K562 (cell line): Measurements from ENCODE around the gene GJA9. TPM values are rescaled to one million over a fixed set of nuclear protein-coding genes. Genes with fewer than 3 reads are reported as not detected.

Experiments
- ATAC-seq: fragments of 200-7000 bp; cut with Tn5 transposase; 3 replicates; pipeline ENCODE4 v1.9.1; 2020; ENCODE audit warnings: moderate library complexity
- Bru-seq: library from RNA; stranded (reverse); fragments of 400-500 nt; gene quantifications from one replicate; lab custom pipeline; 2021; lab: Mats Ljungman, UMichigan
- BruChase-seq, 2 experiments: library from RNA; stranded (reverse); fragments of 400-500 nt; gene quantifications; one replicate each; lab custom pipeline; 2021; lab: Mats Ljungman, UMichigan
- BruUV-seq: library from RNA; stranded (reverse); fragments of 400-500 nt; replicated peaks from 2 replicates; lab custom pipeline; 2021; lab: Mats Ljungman, UMichigan
- CTCF ChIA-PET: fragments of 300-600 bp; formaldehyde crosslinking; extraction: SDS; loops from one replicate; lab custom pipeline; 2021; ENCODE audit warnings: low intra/inter-chr PET ratio; lab: Yijun Ruan, JAX
- POLR2A ChIA-PET: fragments of 300-600, 350-650 bp; sonication (Branson Sonifier 250); formaldehyde crosslinking; extraction: SDS; loops from one replicate; lab custom pipeline; 2021; ENCODE audit warnings: antibody characterized with exemption, inconsistent platforms; lab: Yijun Ruan, JAX
- DNase-seq, 4 experiments: peaks; one replicate each; pipeline versions ENCODE4 v3.0.0 to v3.0.0-alpha.2; 2011 to 2018; ENCODE audit warnings: low spot score in 3 of 4, mixed read lengths in 3 of 4; ENCODE audit errors: extremely low read depth in 1 of 4
- FAIRE-seq: peaks from 2 replicates; lab custom pipeline; 2011; peaks lifted over from hg19 to GRCh38; lab: Jason Lieb, UNC
- H2AFZ ChIP-seq: 2 replicates; pipeline ENCODE4 v1.6.0; 2011; ENCODE audit warnings: low read depth, low read length, control low read depth, inconsistent platforms
- H3K27ac ChIP-seq: fragments of 200-600 bp; 3 replicates; pipeline ENCODE4 v1.8.0; 2011; ENCODE audit warnings: low read depth, mild to moderate bottlenecking, control low read depth, inconsistent platforms, low read length, moderate library complexity, mixed read lengths; ENCODE audit errors: extremely low read depth
- H3K27me3 ChIP-seq, 2 experiments: fragments of 300-600 bp in 1 of 2; 2 replicates in 1 of 2; 3 replicates in 1 of 2; pipeline versions ENCODE4 v1.6.0 to v1.8.0; 2011; ENCODE audit warnings: inconsistent platforms in 2 of 2, low read length in 2 of 2, mild to moderate bottlenecking in 1 of 2, mixed read lengths in 1 of 2, moderate library complexity in 1 of 2; ENCODE audit not compliant: control insufficient read depth in 2 of 2, insufficient read depth in 2 of 2
- H3K36me3 ChIP-seq: fragments of 300-600 bp; 3 replicates; pipeline ENCODE4 v1.8.0; 2011; ENCODE audit warnings: mild to moderate bottlenecking, low read length, inconsistent platforms; ENCODE audit not compliant: control insufficient read depth, insufficient read depth
- H3K4me1 ChIP-seq, 2 experiments: fragments of 200-600 bp in 1 of 2; replicated peaks in 1 of 2; 2 replicates in 1 of 2; 3 replicates in 1 of 2; pipeline versions ENCODE4 v1.5.1 to v1.8.0; 2011; ENCODE audit warnings: inconsistent platforms in 2 of 2, low read length in 2 of 2, mild to moderate bottlenecking in 1 of 2, mixed read lengths in 1 of 2, moderate library complexity in 1 of 2; ENCODE audit not compliant: control insufficient read depth in 2 of 2, insufficient read depth in 2 of 2
- H3K4me2 ChIP-seq: 2 replicates; pipeline ENCODE4 v1.6.1; 2011; ENCODE audit warnings: low read length, control low read depth, inconsistent platforms, mixed read lengths; ENCODE audit not compliant: insufficient read depth
- H3K4me3 ChIP-seq: fragments of 200-600 bp; sonication (generic), shearing (Covaris generic); 2 replicates; pipeline ENCODE4 v1.5.1; 2016; ENCODE audit warnings: control low read depth, inconsistent platforms
- H3K79me2 ChIP-seq: fragments of 200-600 bp; 3 replicates; pipeline ENCODE4 v1.8.0; 2011; ENCODE audit warnings: low read length, inconsistent platforms; ENCODE audit not compliant: control insufficient read depth, insufficient read depth
- H3K9ac ChIP-seq, 2 experiments: 2 replicates each; pipeline versions ENCODE4 v1.6.0 to v1.6.1; 2011; ENCODE audit warnings: low read depth in 2 of 2, low read length in 2 of 2, control low read depth in 1 of 2, inconsistent platforms in 1 of 2, mild to moderate bottlenecking in 1 of 2, mixed read lengths in 1 of 2; ENCODE audit not compliant: insufficient read depth in 1 of 2
- H3K9me1 ChIP-seq: one replicate; pipeline ENCODE4 v1.6.0; 2011; ENCODE audit warnings: inconsistent platforms, mild to moderate bottlenecking, low read length, moderate library complexity; ENCODE audit not compliant: control insufficient read depth, insufficient read depth
- H3K9me3 ChIP-seq: replicated peaks from 2 replicates; pipeline ENCODE4 v1.5.1; 2011; ENCODE audit warnings: low read depth, low read length, inconsistent platforms; ENCODE audit not compliant: control insufficient read depth, insufficient read depth
- H4K20me1 ChIP-seq: replicated peaks from 2 replicates; pipeline ENCODE4 v1.6.1; 2011; ENCODE audit warnings: low read length, inconsistent platforms, mixed read lengths; ENCODE audit not compliant: control insufficient read depth, insufficient read depth
- FOSL1 ChIP-seq: fragments of 200-800 bp; sonication (Bioruptor generic); conservative IDR thresholded peaks from 2 replicates; pipeline ENCODE4 v1.6.1; 2016; ENCODE audit warnings: missing genetic modification characterization, missing compliant biosample characterization
- HOXB6 ChIP-seq: fragments of 250-450 bp; sonication (Bioruptor Pico); IDR thresholded peaks from 2 replicates; pipeline ENCODE4 v1.5.1; 2022; ENCODE audit warnings: mild to moderate bottlenecking, borderline replicate concordance
- JUND ChIP-seq, 2 experiments: IDR thresholded peaks; 2 replicates in 1 of 2; 3 replicates in 1 of 2; pipeline ENCODE4 v1.6.1; 2011; ENCODE audit warnings: borderline replicate concordance in 2 of 2, low read depth in 2 of 2, low read length in 2 of 2, improper control_type of control experiment in 1 of 2, missing biosample characterization in 1 of 2, missing genetic modification characterization in 1 of 2, missing genetic modification reagents in 1 of 2
- KDM1A ChIP-seq, 2 experiments: fragments of 450-650 bp; IDR thresholded peaks; 2 replicates each; pipeline ENCODE4 v1.6.1; 2016; ENCODE audit warnings: mild to moderate bottlenecking in 2 of 2
- MIER1 ChIP-seq: fragments of 450-650 bp; IDR thresholded peaks from 2 replicates; pipeline ENCODE4 v1.6.1; 2016; ENCODE audit warnings: antibody characterized with exemption, mild to moderate bottlenecking, low read depth
- NR3C1 ChIP-seq: sonication (generic); formaldehyde crosslinking; IDR thresholded peaks from 2 replicates; pipeline ENCODE4 v1.8.1; 2022; ENCODE audit warnings: missing genetic modification reagents
- PCBP1 ChIP-seq: fragments of 200-400 bp; formaldehyde crosslinking; IDR thresholded peaks from 2 replicates; pipeline ENCODE4 v1.6.1; 2018; ENCODE audit warnings: mild to moderate bottlenecking, low read depth, low read length; ENCODE audit not compliant: poor library complexity, severe bottlenecking
- RBM14 ChIP-seq: fragments of 200-400 bp; formaldehyde crosslinking; IDR thresholded peaks from 2 replicates; pipeline ENCODE4 v1.6.1; 2018; ENCODE audit warnings: low read depth, mild to moderate bottlenecking, low read length, moderate library complexity, borderline replicate concordance; ENCODE audit not compliant: insufficient read depth
- RBM17 ChIP-seq: fragments of 200-400 bp; formaldehyde crosslinking; IDR thresholded peaks from 2 replicates; pipeline ENCODE4 v1.6.1; 2017; ENCODE audit warnings: low read depth, mild to moderate bottlenecking, low read length, borderline replicate concordance
- XRCC4 ChIP-seq: IDR thresholded peaks from one replicate; pipeline ENCODE4 v1.6.1; 2011; ENCODE audit not compliant: insufficient read depth, insufficient read length; ENCODE audit errors: extremely low read depth
- ZNF695 ChIP-seq: fragments of 450-650 bp; formaldehyde crosslinking; IDR thresholded peaks from 2 replicates; pipeline ENCODE4 v1.4.0; 2020; ENCODE audit warnings: mild to moderate bottlenecking, moderate library complexity
- ZNF696 ChIP-seq: fragments of 250-450 bp; sonication (Bioruptor Pico); conservative IDR thresholded peaks from 2 replicates; pipeline ENCODE4 v1.4.0; 2020; ENCODE audit warnings: mild to moderate bottlenecking, moderate library complexity
- in situ Hi-C: fragments of 300-500 bp; cut with MboI; formaldehyde crosslinking; loops from 4 replicates; pipeline ENCODE4 v1.15.0; 2018; ENCODE audit warnings: inconsistent platforms, mixed read lengths
- intact Hi-C: fragments of 100-400 bp; cut with micrococcal nuclease; formaldehyde crosslinking; loops from 2 replicates; pipeline ENCODE4 v1.14.2; 2022
- long read RNA-seq, 3 experiments: library from polyadenylated mRNA in 2 of 3; library from RNA in 1 of 3; unstranded in 2 of 3; stranded (forward) in 1 of 3; transcript quantifications; one replicate each; pipeline ENCODE4 v2.0.0, GENCODE V29; 2019 to 2022
- polyA minus RNA-seq, 3 experiments: library from RNA; depleted of rRNA, polyadenylated mRNA; stranded (reverse); fragments of >200 nt; gene quantifications; 2 replicates each; pipeline ENCODE4 v1.2.3, GENCODE V29; 2011
- polyA plus RNA-seq, 8 experiments: library from polyadenylated mRNA; depleted of rRNA in 4 of 8; stranded (reverse) in 5 of 8; unstranded in 3 of 8; fragments of >200 nt; fragmentation: Nextera tagmentation in 2 of 8; fragmentation: Illumina TruSeq in 1 of 8; extraction: Ambion mirVana in 2 of 8; extraction: Trizol in 1 of 8; gene quantifications; 2 replicates each; pipeline versions ENCODE4 v1.2.1 to v1.2.3, GENCODE V29; 2011 to 2014; ENCODE audit warnings: inconsistent platforms in 1 of 8, missing spikeins in 1 of 8
- total RNA-seq, 7 experiments: library from RNA; depleted of rRNA in 6 of 7; stranded (reverse); fragments of >200 nt in 6 of 7; fragmentation: Illumina TruSeq in 2 of 7; extraction: Trizol in 2 of 7; gene quantifications; 2 replicates each; pipeline versions ENCODE4 v1.2.1 to v1.2.3, GENCODE V29; 2011 to 2021; ENCODE audit warnings: low replicate concordance in 1 of 7
- TF ChIP-seq, protein P1 (sequence below), 2 experiments: fragments of 450-650 bp in 1 of 2; sonication (generic) in 1 of 2; formaldehyde crosslinking in 1 of 2; IDR thresholded peaks in 1 of 2; conservative IDR thresholded peaks in 1 of 2; 2 replicates each; pipeline versions ENCODE4 v1.6.1 to v1.8.1; 2016 to 2023; ENCODE audit warnings: mild to moderate bottlenecking in 2 of 2, moderate library complexity in 2 of 2, inconsistent platforms in 1 of 2, missing genetic modification reagents in 1 of 2

The GJA9 gene
- total RNA-seq (2011; cell fraction: chromatin; rRNA removed; ENCODE audit: low replicate concordance), result not detected in 2 replicates
- not detected in 2 replicates for total RNA-seq (2011; cell fraction: nucleolus; rRNA removed)
- not detected in 2 replicates for total RNA-seq (2011; cell fraction: nucleoplasm; rRNA removed)
- total RNA-seq (2014; rRNA removed) (not detected in 2 replicates), total RNA-seq (2014; rRNA removed; fragmentation: Illumina TruSeq; extraction: Trizol) (not detected in 2 replicates), total RNA-seq (2015; rRNA removed; fragmentation: Illumina TruSeq; extraction: Trizol) (not detected in 2 replicates), total RNA-seq (2021) (not detected in 2 replicates), polyA plus RNA-seq (2011; rRNA removed) (not detected in 2 replicates), polyA plus RNA-seq (2014; fragmentation: Illumina TruSeq; extraction: Trizol) (not detected in 2 replicates), polyA plus RNA-seq (2014; fragmentation: Nextera tagmentation; extraction: Ambion mirVana) (not detected), polyA plus RNA-seq (2014; rRNA removed) (not detected in 2 replicates), polyA minus RNA-seq (2011; rRNA and poly(A)+ RNA removed) (not detected in 2 replicates), Bru-seq, nascent RNA (not detected), BruChase-seq, experiment 1, labeled RNA remaining after a 2-hour chase (not detected), BruChase-seq, experiment 2, labeled RNA remaining after a 6-hour chase (not detected)
- not detected in 2 replicates for polyA plus RNA-seq (2011; cell fraction: cytosol; rRNA removed)
- polyA plus RNA-seq (2011; cell fraction: nucleus; rRNA removed), result not detected in 2 replicates
- polyA plus RNA-seq (2012), result 0.12 and 0.13 TPM in 2 replicates
- not detected in 2 replicates for polyA minus RNA-seq (2011; cell fraction: cytosol; rRNA and poly(A)+ RNA removed)
- not detected in 2 replicates for polyA minus RNA-seq (2011; cell fraction: nucleus; rRNA and poly(A)+ RNA removed)
- long read RNA-seq, experiment 1, result 0 reads
- long read RNA-seq, experiment 2, result 0 reads
- long read RNA-seq, experiment 3, result 0 reads

DNA sequence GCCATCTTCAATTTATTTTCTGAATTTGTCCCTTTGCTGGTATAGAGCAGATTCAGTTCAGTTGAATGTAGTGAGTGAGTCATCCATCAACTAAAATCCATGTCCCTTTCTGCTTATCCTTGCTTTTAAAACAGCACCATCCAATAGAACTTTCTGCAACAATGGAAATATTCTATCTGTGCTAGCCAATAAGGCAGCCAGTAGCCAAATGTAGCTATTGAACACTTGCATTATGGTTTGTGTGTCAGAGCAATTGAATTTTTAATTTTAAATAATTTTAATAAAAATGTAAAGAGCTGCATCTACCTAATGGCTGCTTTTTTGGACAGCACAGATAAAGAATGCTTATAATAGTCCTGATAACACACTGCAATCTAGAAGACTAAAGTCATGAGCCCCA, at the start of gene GJA9:
Gene GJA9 (minus strand): TSS at position 101 of the 400 bp plus-strand sequence. CDS start 5,489 bp downstream, outside the sequence.
- no peak within 1 kb of the TSS for H3K27ac ChIP-seq
- no peak for FAIRE-seq

More for the DNA sequence above, at the start of gene GJA9:
- Histone ChIP-seq H3K4me1 (no peaks in the 10 kb centered on the region; a peak in 1 of 5 replicates), H3K9me3 (no peaks in the 10 kb centered on the region), H3K9ac (no peak within 1 kb of the TSS), H3K36me3 (no peaks in the 10 kb centered on the region), H3K27me3 (peaks cover 6 to 8% of the 10 kb centered on the region in 2 experiments; a peak in 3 of 5 replicates), H3K9me1 (no peaks in the 10 kb centered on the region), H3K4me3 (no peak within 1 kb of the TSS), H4K20me1 (no peaks in the 10 kb centered on the region), H3K4me2 (no peak within 1 kb of the TSS), H3K79me2 (no peaks in the 10 kb centered on the region), H2AFZ (no peak within 1 kb of the TSS)
- TF ChIP-seq ZNF696 (CRISPR knock-in tag) (no peak), PCBP1 (no peak), FOSL1 (0 out of 2 replicates have a peak, but pooled peaks have one; percentile 24), NR3C1 (CRISPR knock-in tag) (no peak), RBM14 (no peak), ZNF695 (CRISPR knock-in tag) (no peak), MIER1 (no peak), XRCC4 (no peak), RBM17 (no peak), HOXB6 (CRISPR knock-in tag) (no peak), JUND (IDR thresholded peaks at IDR 0.05; ENCODE audit: borderline replicate concordance, low read depth, low read length) (no peak), JUND (tag; IDR thresholded peaks at IDR 0.05; ENCODE audit: borderline replicate concordance, low read depth, low read length) (peak; percentile 26; the same call in 1 of the 3 replicates), KDM1A (IDR thresholded peaks at IDR 0.05) (no peak)
- TF ChIP-seq, protein P1, sequence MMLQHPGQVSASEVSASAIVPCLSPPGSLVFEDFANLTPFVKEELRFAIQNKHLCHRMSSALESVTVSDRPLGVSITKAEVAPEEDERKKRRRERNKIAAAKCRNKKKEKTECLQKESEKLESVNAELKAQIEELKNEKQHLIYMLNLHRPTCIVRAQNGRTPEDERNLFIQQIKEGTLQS (IDR thresholded peaks at IDR 0.05), result peak; percentile 41; the same call in 1 of the 2 replicates
- TF ChIP-seq, protein P1 (CRISPR knock-in tag; conservative IDR thresholded peaks at IDR 0.05), result no peak
- intact Hi-C loops, result no loop called here
- DNase-seq (no peak), ATAC-seq (no peak)
- BruUV-seq, result no TSS peak
- POLR2A ChIA-PET, result interaction anchor here (0.9 to 1.1 kb wide), 2 partner anchors 10 to 11 kb away, joined by 3 to 4 read pairs; no protein-coding TSS in a partner anchor
- CTCF ChIA-PET, result no interaction called here
- in situ Hi-C loops, result no loop called here
